ENCODE measurements around the gene RBM19.

Gene RBM19

DNA sequence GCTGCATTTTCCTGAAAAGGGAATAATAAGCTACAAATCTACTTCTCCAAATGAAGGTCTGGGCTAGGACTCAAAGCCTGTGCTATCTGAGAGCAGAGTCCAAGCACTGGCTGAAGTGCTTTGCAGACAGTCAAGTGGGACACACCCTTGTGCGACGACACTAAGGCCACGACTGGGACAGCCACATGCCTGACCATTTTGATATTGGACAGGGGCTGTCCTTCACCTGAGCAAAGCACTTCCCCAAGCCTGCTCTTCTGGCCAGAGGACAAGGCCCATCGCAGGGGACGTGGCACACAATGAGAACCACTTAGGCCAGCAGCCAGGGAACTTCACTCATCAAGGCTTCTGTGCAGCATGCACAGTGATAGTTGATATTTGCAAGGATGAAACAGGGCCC lies 71.4 kb downstream of the RBM19 start:
- in situ Hi-C loops (cut with MboI; ENCODE audit: low pct_unique_long_range_greater_than_20kb, low sequenced_read_pairs): no loop called here
- DNase-seq: no peak

DNA sequence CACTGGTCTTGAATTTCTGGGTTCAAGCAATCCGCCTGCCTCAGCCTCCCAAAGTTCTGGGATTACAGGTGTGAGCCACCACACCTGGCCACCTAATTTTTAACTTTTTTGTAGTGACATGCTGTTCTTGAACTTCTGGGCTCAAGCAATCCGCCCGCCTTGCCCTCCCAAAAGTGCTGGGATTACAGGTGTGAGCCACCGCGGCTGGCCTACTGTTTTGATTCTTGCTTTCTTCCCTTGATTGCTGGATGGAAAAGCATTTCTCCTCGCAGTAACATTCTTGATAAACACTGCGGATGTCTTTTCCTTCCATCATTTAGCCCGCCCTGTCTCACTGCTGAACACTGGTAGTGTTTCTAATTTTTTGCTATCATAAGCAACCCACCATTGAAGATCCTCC lies 72.9 kb downstream of the RBM19 start:
- in situ Hi-C loops (cut with MboI; ENCODE audit: low pct_unique_long_range_greater_than_20kb, low sequenced_read_pairs): no loop called here

DNA sequence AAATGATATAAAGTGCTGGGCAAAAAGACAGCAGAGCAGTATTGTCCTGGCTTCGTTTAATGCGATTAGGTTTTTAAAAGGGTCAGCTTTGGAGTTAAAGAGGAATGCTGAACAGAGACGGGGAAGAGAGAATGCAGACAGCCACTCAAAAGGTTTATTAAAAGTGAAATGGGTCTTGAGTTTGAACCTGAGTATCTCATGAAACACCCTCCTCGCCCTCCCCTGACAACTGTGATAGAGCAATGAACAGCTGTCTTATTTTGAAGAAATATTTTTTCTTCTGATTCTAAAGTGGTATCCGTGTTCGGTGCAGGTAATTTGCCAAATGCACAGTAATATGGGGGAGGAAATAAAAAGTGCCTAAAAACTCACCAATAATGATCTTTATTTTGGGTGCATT lies 73.6 kb downstream of the RBM19 start:
- in situ Hi-C loops (cut with MboI; ENCODE audit: low pct_unique_long_range_greater_than_20kb, low sequenced_read_pairs): no loop called here
- no peak for DNase-seq

More for the DNA sequence above, 72.9 kb downstream of the RBM19 start:
- no peak for DNase-seq

DNA sequence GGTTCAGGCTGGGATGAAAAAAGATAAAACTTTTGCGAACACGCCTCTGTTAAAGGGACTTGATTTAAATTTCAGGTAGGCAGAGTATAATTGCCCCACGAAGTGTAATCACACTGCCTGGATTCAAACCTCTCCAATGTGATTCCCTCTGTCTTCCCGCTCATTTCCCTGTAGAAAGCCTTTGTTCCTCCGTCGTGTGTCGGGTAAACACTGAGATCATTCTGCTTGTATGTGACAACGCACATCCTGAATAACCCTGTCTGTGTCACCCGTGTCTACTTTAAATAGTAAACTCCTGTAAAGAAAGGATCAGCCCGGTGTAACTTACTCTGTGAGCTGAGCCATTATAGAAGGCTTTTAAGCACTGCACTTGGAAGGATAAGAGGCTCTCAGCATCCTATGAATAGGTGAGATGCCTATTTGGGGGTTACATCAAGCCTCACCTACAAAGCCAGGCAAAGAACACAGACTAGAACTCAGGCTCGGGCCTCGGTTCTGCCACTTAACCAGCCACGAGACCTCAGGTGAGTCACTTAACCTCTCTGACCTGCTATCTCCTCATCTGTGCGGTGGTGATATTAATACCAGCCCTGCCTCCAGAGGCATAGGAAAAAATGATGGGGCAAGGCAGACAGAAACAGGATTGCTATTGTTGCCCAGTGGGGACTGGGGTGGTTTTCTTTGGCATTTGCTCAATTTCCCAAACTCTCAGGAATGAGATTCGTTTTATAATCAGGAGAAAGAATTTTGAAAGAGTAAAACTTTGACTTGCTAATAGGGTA lies 74.2 kb downstream of the RBM19 start:
- in situ Hi-C loops (cut with MboI; ENCODE audit: low pct_unique_long_range_greater_than_20kb, low sequenced_read_pairs): no loop called here
- no peak for DNase-seq

DNA sequence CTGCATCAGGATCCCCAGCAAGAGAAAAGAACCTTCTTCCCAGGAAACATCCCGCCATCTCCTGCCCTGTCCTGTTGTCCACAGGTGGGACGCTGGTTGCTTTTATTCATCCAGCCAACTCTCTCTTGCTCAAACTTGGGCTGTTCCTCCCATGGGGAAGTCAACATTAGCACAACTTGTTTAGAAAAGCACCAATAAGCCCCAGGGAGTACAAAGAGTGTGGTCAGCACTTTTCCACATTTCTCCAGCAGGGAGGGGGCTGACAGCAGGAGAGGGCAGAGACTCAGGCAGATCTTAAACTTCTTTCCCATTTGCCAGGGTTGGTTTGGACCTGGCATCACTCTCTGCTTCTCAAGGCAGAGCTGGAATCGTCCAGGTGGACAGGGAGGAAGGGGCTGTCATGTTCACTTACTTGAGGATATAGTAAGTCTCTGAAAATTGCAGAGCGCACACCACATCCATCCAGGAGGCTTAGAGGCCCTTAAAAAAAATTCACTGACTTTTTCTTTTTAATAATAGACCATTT lies 74.9 kb downstream of the RBM19 start:
- in situ Hi-C loops (cut with MboI; ENCODE audit: low pct_unique_long_range_greater_than_20kb, low sequenced_read_pairs): no loop called here
- DNase-seq: no peak

DNA sequence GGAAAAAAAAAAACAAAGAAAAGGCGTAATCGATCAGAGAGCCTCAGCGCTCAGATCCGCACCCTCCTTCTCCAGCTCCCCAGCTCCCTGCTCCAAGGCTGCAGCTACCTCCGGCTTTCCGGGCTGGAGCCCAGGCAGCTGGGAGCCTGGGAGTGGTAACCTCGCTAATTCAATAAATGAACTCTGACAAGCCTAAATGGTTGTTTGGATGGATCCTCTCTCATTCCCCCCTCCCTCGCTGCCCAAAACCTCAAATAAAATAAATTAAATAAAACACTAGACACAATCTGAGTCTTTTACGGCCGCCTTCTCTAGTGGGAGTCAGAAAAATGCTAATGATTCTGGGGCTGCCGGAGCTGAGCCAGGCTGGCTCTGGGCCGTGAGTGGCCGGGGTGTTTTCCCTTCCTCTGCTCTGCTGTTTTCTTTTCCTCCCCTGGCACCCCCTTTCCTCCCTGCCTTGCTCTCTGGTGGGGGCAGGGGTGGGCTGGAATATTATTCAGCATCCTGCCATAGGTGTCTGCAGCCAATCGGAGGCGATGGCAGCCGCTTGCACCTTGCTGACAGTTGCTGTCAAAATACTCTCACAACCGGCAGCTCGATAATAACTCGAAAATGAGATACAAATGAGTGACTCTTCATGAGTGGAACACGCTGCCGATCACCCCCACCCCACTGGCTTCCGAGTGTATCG lies 76.1 kb downstream of the RBM19 start:
- DNase-seq: no peak
- in situ Hi-C loops (cut with MboI; ENCODE audit: low pct_unique_long_range_greater_than_20kb, low sequenced_read_pairs): no loop called here

DNA sequence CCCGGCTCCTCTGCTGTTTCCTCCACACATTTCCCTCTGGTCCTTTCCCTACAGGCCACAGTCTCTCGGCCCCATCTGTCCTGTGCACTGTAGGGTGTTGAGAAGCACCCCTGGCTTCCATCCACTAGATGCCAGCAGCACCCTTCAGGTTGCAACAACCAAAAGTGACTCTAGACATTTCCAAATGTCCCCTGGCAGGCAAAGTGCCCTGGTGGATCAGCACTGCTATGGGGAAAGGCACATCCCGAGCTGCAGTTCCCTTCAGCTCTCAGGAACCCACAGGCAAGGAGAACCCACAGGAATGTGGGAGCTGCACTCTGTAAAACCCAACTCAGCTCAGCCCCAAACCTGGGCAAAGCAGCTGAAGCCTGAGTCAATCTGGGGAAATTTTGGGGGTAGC lies 77.0 kb downstream of the RBM19 start:
- DNase-seq: no peak
- in situ Hi-C loops (cut with MboI; ENCODE audit: low pct_unique_long_range_greater_than_20kb, low sequenced_read_pairs): no loop called here

DNA sequence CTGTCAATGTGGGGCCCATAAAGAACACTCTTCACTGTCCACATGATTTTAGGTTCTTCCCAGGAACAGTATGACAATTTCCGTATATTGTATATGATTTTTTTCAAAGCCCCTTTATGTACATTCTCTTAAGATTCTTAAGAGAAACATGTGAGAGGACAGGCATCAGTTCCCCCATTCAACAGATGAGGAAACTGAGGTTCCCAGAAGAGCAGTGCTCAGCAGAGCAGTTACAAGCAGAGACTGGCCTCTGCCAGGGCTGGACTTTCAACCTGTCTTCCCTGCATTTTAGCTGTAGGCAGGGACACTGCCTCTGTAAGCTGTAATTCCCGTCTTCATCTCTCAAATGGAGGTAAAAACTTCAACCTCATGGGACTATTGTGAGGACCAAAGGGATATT lies 77.7 kb downstream of the RBM19 start:
- in situ Hi-C loops (cut with MboI; ENCODE audit: low pct_unique_long_range_greater_than_20kb, low sequenced_read_pairs): no loop called here
- no peak for DNase-seq

DNA sequence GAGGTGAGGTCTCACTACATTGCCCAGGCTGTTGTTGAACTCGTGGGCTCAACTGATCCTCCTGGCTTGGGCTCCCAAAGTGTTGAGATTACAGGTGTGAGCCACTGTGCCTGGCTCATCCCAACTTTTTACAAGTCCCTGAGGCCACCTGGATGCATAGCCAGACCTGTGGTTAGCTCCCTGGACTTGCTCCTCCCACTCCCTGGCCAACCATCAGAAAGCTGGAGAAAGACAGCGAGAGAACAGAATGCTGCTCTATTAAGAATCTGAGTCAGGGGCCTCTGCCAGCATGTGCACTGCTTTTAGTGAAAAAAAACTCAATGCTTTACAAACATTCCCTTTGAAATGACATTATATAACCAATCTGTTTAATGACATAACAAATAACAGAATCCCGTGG lies 78.2 kb downstream of the RBM19 start:
- DNase-seq: no peak
- in situ Hi-C loops (cut with MboI; ENCODE audit: low pct_unique_long_range_greater_than_20kb, low sequenced_read_pairs): no loop called here

DNA sequence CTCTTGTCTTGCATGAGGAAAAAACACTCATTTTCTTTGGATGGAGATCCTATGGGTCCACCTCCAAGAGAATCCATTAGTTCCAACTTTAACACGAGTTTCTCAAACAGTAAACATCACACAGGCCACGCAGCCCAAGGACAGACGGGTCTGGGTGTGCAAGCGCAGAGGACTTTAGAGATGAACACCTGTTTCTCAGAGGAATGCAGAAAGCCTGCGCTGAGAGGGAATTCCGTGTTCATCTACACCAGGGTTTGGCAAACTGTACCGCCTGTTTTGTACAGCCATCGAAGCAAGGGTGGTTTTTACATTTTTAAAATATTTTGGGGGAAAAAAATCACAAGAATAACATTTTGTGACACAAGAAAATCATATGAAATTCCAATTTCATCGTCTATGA lies 79.4 kb downstream of the RBM19 start:
- in situ Hi-C loops (cut with MboI; ENCODE audit: low pct_unique_long_range_greater_than_20kb, low sequenced_read_pairs): no loop called here
- DNase-seq: no peak

DNA sequence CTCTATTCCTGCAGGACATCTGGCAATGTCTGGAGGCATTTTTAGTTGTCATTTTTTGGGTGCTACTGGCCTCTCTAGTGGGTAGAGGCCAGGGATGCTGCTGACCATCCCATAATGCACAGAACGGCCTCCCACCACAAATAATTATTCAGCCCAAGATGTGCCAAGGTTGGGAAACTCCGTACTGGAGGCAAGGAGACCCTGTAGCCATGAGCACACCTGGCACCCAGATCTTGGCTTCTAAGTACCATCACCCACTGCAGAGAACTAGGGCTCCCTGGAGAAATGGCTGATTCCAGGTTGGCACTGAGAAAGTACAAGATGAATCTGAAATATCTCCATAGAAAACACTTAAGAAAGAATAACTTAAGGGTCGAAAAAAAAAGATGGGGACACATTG lies 81.7 kb downstream of the RBM19 start:
- in situ Hi-C loops (cut with MboI; ENCODE audit: low pct_unique_long_range_greater_than_20kb, low sequenced_read_pairs): no loop called here
- DNase-seq: no peak

DNA sequence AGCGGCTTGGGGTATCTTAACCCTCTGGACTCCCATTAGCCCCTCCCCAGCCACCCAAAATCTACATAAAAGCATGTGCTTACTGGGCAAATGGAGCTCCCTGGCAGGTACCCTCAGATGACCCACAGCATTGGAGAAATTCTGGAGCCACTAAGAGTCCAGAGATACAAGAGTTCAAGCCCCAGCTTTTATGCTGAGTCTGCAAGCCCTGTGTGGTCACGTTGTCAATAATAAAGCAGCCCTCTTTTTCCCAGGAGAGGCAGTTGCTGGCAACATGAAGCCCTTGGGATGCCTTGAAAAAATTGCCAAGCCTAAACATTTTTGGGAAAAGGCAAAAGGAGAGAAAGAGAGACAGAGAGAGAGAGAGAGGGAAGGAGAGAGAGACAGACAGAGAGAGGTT lies 83.4 kb downstream of the RBM19 start:
- DNase-seq: no peak
- in situ Hi-C loops (cut with MboI; ENCODE audit: low pct_unique_long_range_greater_than_20kb, low sequenced_read_pairs): no loop called here

DNA sequence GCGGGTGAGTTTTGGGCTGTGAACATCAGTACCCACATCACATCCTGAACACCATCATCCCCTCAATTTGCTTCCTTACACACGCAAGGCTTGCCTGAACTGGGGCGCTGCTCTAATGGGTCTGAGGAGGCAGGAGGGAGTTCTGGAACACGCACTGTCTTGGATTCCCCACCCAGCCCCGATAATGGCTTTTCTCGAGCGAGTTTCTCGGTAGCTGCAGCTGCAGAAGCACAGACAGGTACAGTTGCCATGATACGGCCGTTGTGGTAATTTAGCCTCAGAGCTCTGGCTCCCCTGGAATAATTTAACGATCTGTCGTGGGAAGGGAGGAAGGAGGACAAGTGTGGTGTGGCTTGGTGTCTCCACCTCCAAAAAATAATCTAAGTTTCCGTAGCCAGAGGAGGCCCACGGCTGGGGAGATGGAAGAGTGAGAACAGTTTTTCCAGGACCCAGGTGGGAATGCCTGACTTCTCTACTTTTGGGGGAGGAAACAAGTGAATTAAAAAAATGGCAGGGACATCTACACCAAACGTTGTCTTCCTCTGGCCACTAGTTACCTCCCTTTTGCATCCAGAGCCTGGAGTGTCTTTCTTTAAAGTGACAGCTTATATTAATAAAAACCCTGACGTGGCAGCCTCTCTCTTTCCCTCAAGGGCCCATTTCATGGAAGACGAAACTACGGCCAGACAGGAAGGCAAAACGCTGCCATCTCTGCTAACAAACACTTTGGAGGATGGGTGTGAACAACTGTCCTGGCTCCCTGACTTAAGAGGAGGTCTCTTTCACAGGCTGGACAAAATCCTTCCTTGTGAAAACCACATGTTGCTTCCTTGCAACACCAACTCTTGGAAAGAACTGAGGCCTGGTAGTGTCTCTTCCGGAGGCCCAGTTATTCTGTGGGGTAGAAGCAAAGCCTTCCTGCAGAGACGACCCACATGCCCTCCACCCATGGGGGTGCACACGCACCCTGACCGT lies 84.8 kb downstream of the RBM19 start:
- DNase-seq: no peak
- in situ Hi-C loops (cut with MboI; ENCODE audit: low pct_unique_long_range_greater_than_20kb, low sequenced_read_pairs): no loop called here

DNA sequence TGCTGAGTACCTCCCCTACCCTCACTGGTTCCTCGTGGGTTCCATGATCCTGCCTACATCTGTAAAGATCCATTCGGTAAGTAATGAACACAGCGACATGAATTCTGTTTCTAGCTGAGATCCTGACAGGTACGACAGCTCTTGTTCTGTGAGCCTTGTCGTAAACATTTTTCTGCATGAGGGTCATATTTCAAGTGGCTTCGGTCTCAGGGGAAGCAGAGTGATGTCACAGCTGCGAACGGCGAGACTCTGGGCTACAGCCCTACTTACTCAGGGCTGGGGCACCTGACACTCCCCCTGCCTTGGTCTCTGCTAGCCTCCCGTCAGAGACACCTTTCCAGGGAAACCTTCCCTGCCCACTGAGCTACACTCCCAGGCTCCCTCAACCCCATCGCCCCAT lies 85.8 kb downstream of the RBM19 start:
- no peak for DNase-seq
- in situ Hi-C loops (cut with MboI; ENCODE audit: low pct_unique_long_range_greater_than_20kb, low sequenced_read_pairs): no loop called here

DNA sequence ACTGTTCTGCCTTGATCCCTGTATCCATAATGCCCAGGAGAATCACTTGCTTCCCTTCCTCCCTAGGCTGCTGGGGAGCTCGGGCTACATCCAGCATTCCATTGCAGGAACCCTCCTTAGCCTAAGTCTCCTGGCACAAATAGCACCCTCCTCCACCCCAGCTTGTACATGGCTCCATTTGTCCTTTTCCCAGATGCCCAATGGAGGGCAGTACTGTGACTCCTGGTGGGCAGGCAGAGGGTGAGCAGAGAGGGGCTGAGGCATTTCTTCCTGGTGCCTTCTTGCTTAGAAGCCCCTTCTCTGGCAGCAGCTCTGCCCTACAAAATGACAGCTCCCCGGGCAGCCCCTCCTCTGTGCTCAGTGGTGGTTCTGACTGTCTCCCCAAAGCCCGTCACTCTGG lies 86.5 kb downstream of the RBM19 start:
- no peak for DNase-seq
- in situ Hi-C loops (cut with MboI; ENCODE audit: low pct_unique_long_range_greater_than_20kb, low sequenced_read_pairs): no loop called here

DNA sequence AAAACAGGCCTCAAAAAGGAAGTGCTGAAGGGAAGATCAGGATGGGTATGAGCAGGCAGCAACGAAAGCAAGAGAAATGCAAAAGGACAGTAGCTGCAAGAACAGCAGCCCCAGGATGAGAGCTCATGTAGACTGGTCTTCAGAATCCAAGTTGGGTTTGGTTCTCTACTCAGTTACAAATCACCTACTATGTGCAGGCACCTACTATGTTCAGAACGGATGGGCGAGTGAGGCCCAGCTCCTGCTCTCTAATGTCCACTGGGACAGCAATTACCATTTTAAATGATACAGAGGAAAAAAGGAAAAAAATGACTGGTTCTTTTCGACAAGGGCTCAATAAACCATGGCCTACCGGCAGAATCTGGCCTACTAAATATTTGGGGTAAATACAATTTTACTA lies 88.5 kb downstream of the RBM19 start:
- in situ Hi-C loops (cut with MboI; ENCODE audit: low pct_unique_long_range_greater_than_20kb, low sequenced_read_pairs): no loop called here

DNA sequence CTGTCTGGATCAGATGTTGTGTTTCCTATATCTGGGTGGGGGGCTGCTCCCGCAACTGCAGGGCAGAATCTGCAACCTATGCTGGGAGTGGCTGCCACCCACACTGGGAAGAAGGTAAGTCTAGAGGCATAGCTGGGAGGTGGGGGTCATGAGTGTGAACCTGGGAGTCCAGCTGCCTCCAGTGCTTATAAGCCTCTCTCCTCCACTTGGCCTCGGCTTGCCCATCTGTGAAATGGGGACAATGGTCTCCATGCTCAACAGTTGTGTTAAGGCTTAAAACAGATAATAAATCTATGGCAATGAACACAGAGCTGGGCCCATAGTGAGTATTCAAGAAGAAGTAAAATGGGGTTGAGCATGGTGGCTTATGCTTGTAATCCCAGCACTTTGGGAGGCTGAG lies 90.0 kb downstream of the RBM19 start:
- DNase-seq: no peak
- in situ Hi-C loops (cut with MboI; ENCODE audit: low pct_unique_long_range_greater_than_20kb, low sequenced_read_pairs): no loop called here

More for the DNA sequence above, 88.5 kb downstream of the RBM19 start:
- no peak for DNase-seq

DNA sequence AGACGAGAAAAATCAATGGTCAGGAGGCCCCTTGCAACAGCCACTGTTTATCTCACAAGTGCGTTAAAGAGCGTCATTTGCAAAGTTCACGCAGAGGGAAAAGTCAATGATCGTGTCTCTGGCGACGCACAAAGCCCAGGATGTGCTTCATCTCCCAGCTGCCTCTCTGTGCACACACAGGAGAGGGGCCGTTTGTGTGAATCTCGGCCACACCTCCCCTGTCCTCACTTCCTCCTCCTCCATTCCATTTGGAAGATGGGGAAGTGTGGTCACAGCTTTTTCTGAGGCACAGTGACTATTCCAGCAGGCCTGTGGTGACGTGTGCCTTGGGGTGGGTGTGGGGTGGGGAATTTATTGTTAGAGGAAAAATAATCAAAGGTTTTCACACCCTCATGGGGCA lies 90.4 kb downstream of the RBM19 start:
- in situ Hi-C loops (cut with MboI; ENCODE audit: low pct_unique_long_range_greater_than_20kb, low sequenced_read_pairs): no loop called here
- DNase-seq: peak; percentile 32

DNA sequence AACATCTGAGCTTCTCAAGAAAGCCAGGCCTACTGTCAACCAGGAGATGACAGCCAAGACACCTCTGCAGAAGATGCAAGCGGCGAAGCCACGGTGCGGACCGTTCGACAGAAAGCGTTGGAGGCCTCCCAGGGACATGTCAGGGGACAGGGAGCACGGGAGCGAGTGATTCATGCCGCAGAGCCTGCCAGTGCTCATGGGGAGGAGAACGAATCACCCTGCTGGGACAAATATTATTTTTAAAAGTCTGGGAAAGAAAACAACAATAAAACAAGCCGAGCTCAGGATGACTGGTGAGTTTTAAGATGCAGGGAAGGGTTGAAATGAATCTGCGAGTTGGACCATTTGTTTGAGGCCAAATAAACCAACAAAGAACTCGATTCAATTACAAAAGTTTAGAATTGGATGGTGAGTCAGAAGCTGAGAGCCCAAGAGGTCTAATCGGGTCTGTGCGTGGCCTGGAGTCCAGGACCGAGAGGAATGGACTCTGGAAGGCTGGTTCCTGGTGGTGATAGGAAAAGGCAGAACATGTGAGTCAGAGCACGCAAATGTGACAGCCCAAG lies 91.0 kb downstream of the RBM19 start:
- DNase-seq: no peak
- in situ Hi-C loops (cut with MboI; ENCODE audit: low pct_unique_long_range_greater_than_20kb, low sequenced_read_pairs): no loop called here

All from KBM-7 (cell line).